PC-3 (cell line): ENCODE results near the gene CACNA1D. TPM values are rescaled to one million over a fixed set of nuclear protein-coding genes. Genes with fewer than 3 reads are reported as not detected.

Experiments used
- ATAC-seq: fragments of 200-7000 bp; cut with Tn5 transposase; 2 replicates; pipeline ENCODE4 v1.9.1; 2020; ENCODE audit warnings: mild to moderate bottlenecking, moderate library complexity
- BruUV-seq: library from RNA; stranded (reverse); fragments of 400-500 nt; replicated peaks from 2 replicates; lab custom pipeline; 2021; lab: Mats Ljungman, UMichigan
- CTCF ChIA-PET: fragments of 300-600 bp; sonication (Branson Sonifier 250); formaldehyde crosslinking; loops from one replicate; lab custom pipeline; 2022; ENCODE audit warnings: antibody characterized with exemption; lab: Charles Lee
- POLR2A ChIA-PET: fragments of 300-600 bp; sonication (Branson Sonifier 250); formaldehyde crosslinking; loops from one replicate; lab custom pipeline; 2022; ENCODE audit warnings: antibody characterized with exemption; ENCODE audit not compliant: unreplicated experiment; lab: Charles Lee
- DNase-seq: peaks from one replicate; pipeline ENCODE4 v3.0.0-alpha.2; 2015
- H2AFZ ChIP-seq: fragments of 300-600 bp; sonication (generic); 2 replicates; pipeline ENCODE4 v1.6.0; 2016; ENCODE audit warnings: antibody characterized with exemption, low read length
- H3F3A ChIP-seq: fragments of 300-600 bp; sonication (generic); one replicate; pipeline ENCODE4 v1.6.0; 2017; ENCODE audit warnings: antibody characterized with exemption, low read length, control low read depth, mild to moderate bottlenecking; ENCODE audit not compliant: unreplicated experiment
- H3K27ac ChIP-seq: fragments of 300-600 bp; sonication (generic); 2 replicates; pipeline ENCODE4 v1.5.1; 2016; ENCODE audit warnings: mild to moderate bottlenecking, low read length
- H3K27me3 ChIP-seq: fragments of 300-600 bp; sonication (generic); 2 replicates; pipeline ENCODE4 v1.6.1; 2016; ENCODE audit warnings: low read length, mixed read lengths
- H3K36me3 ChIP-seq: fragments of 300-600 bp; sonication (generic); 2 replicates; pipeline ENCODE4 v1.6.1; 2016; ENCODE audit warnings: low read depth, mixed run types, low read length, mixed read lengths
- H3K4me1 ChIP-seq: fragments of 300-600 bp; sonication (generic); 2 replicates; pipeline ENCODE4 v1.5.1; 2016; ENCODE audit warnings: low read length; ENCODE audit not compliant: insufficient read depth
- H3K4me2 ChIP-seq: fragments of 300-600 bp; sonication (generic); 2 replicates; pipeline ENCODE4 v1.6.0; 2016; ENCODE audit warnings: low read length
- H3K4me3 ChIP-seq: fragments of 300-600 bp; sonication (generic); 2 replicates; pipeline ENCODE4 v1.5.1; 2016; ENCODE audit warnings: mild to moderate bottlenecking, low read length, mixed read lengths
- H3K79me2 ChIP-seq: fragments of 300-600 bp; sonication (generic); 2 replicates; pipeline ENCODE4 v1.6.1; 2017; ENCODE audit warnings: low read length, mixed read lengths
- H3K9ac ChIP-seq: fragments of 300-600 bp; sonication (generic); 2 replicates; pipeline ENCODE4 v1.6.0; 2016; ENCODE audit warnings: mild to moderate bottlenecking, low read length
- H3K9me2 ChIP-seq: fragments of 300-600 bp; sonication (generic); replicated peaks from 2 replicates; pipeline ENCODE4 v1.6.1; 2016; ENCODE audit warnings: mixed run types, low read length, mixed read lengths
- H3K9me3 ChIP-seq: fragments of 300-600 bp; sonication (generic); 2 replicates; pipeline ENCODE4 v1.6.1; 2016; ENCODE audit warnings: low read length, mixed read lengths
- H4K20me1 ChIP-seq: fragments of 300-600 bp; sonication (generic); 2 replicates; pipeline ENCODE4 v1.6.1; 2016; ENCODE audit warnings: low read length, mixed read lengths
- CTCF ChIP-seq: fragments of 300-600 bp; sonication (generic); conservative IDR thresholded peaks from 2 replicates; pipeline ENCODE4 v1.5.1; 2017; ENCODE audit warnings: antibody characterized with exemption, low read depth, mild to moderate bottlenecking, low read length
- EZH2 ChIP-seq: fragments of 300-600 bp; sonication (generic); IDR thresholded peaks from one replicate; pipeline ENCODE4 v1.6.1; 2017; ENCODE audit warnings: antibody characterized with exemption, mild to moderate bottlenecking, low read length; ENCODE audit not compliant: unreplicated experiment
- EZH2phosphoT487 ChIP-seq: fragments of 300-600 bp; sonication (generic); IDR thresholded peaks from 2 replicates; pipeline ENCODE4 v1.6.1; 2018; ENCODE audit warnings: mild to moderate bottlenecking, antibody characterized with exemption, low read length, borderline replicate concordance
- intact Hi-C: fragments of 100-400 bp; cut with micrococcal nuclease; formaldehyde crosslinking; loops from 2 replicates; pipeline ENCODE4 v1.9.0; 2023
- total RNA-seq: library from RNA; depleted of rRNA; stranded (reverse); fragments of >200 nt; gene quantifications from 2 replicates; pipeline ENCODE4 v1.2.3, GENCODE V29; 2014

CACNA1D gene
- total RNA-seq, 1 experiment from 2014 or later, result not detected

GRCh38 chr3:53799338-53799865 lies 305.0 kb downstream of the CACNA1D start:
- H3K4me3 ChIP-seq, result no peak overlapping the region
- no peak for DNase-seq
- no peaks in the 10 kb centered on the region for H3K79me2 ChIP-seq
- ChIA-PET CTCF (no interaction called here), POLR2A (no interaction called here)
- intact Hi-C loops, result no loop called here
- no peak overlapping the region for H2AFZ ChIP-seq
- H3K9me2 ChIP-seq, result no peaks in the 10 kb centered on the region
- no peak for TF ChIP-seq EZH2
- no peak for TF ChIP-seq EZH2phosphoT487
- no peak for TF ChIP-seq CTCF
- H3K4me1 ChIP-seq, result peaks cover 4% of the 10 kb centered on the region; the same call in 1 of the 2 replicates
- no peak overlapping the region for H3K27ac ChIP-seq
- H4K20me1 ChIP-seq, result no peaks in the 10 kb centered on the region
- no peaks in the 10 kb centered on the region for H3K9me3 ChIP-seq
- H3K9ac ChIP-seq, result no peak overlapping the region
- H3K36me3 ChIP-seq, result no peaks in the 10 kb centered on the region
- BruUV-seq, result no TSS peak
- H3K4me2 ChIP-seq, result no peak overlapping the region
- no peaks in the 10 kb centered on the region for H3F3A ChIP-seq
- ATAC-seq, result no peak
- peaks cover 68% of the 10 kb centered on the region for H3K27me3 ChIP-seq

GRCh38 chr3:53800041-53800906 lies 305.9 kb downstream of the CACNA1D start:
- Histone ChIP-seq H3K9ac (no peak overlapping the region), H2AFZ (no peak overlapping the region), H3K9me3 (no peaks in the 10 kb centered on the region), H3F3A (no peaks in the 10 kb centered on the region), H3K27ac (no peak overlapping the region), H3K4me2 (no peak overlapping the region), H4K20me1 (no peaks in the 10 kb centered on the region), H3K4me3 (no peak overlapping the region), H3K9me2 (no peaks in the 10 kb centered on the region), H3K36me3 (no peaks in the 10 kb centered on the region), H3K4me1 (peaks cover 4% of the 10 kb centered on the region; the same call in 1 of the 2 replicates), H3K79me2 (no peaks in the 10 kb centered on the region), H3K27me3 (peaks cover 71% of the 10 kb centered on the region)
- ChIA-PET CTCF (interaction anchor here (0.5 kb wide), 1 partner anchor 11 kb away, joined by 6 read pairs; no protein-coding TSS in a partner anchor), POLR2A (no interaction called here)
- TF ChIP-seq EZH2, result no peak
- no peak for TF ChIP-seq EZH2phosphoT487
- TF ChIP-seq CTCF, result no peak
- BruUV-seq, result no TSS peak
- intact Hi-C loops, result no loop called here
- DNase-seq (no peak), ATAC-seq (no peak)

GRCh38 chr3:53801319-53801718 lies 306.9 kb downstream of the CACNA1D start:
- ChIA-PET POLR2A (no interaction called here), CTCF (no interaction called here)
- intact Hi-C loops, result no loop called here
- H3K9ac ChIP-seq, result no peak overlapping the region
- ATAC-seq, result no peak
- H3K4me3 ChIP-seq, result no peak overlapping the region
- H3K36me3 ChIP-seq, result no peaks in the 10 kb centered on the region
- no peaks in the 10 kb centered on the region for H3K9me3 ChIP-seq
- H3K79me2 ChIP-seq, result no peaks in the 10 kb centered on the region
- no TSS peak for BruUV-seq
- H3K4me1 ChIP-seq, result no peaks in the 10 kb centered on the region
- no peaks in the 10 kb centered on the region for H4K20me1 ChIP-seq
- H3K4me2 ChIP-seq, result no peak overlapping the region
- no peaks in the 10 kb centered on the region for H3K9me2 ChIP-seq
- no peak overlapping the region for H3K27ac ChIP-seq
- no peak overlapping the region for H2AFZ ChIP-seq
- no peak for DNase-seq
- TF ChIP-seq EZH2 (no peak), CTCF (no peak), EZH2phosphoT487 (no peak)
- no peaks in the 10 kb centered on the region for H3F3A ChIP-seq
- H3K27me3 ChIP-seq, result peaks cover 76% of the 10 kb centered on the region
